H1 (cell line): Measurements from ENCODE around the gene GARS1. TPM values are rescaled to one million over a fixed set of nuclear protein-coding genes. Genes with fewer than 3 reads are reported as not detected.

Experiments used
- CTCF ChIA-PET: fragments of 300-600 bp; sonication (Branson Sonifier 250); formaldehyde crosslinking; loops from one replicate; lab custom pipeline; 2021; ENCODE audit not compliant: partially characterized antibody; lab: Charles Lee
- POLR2A ChIA-PET: fragments of 300-600 bp; sonication (Branson Sonifier 250); formaldehyde crosslinking; loops from one replicate; lab custom pipeline; 2021; ENCODE audit warnings: inconsistent platforms; ENCODE audit not compliant: partially characterized antibody; lab: Charles Lee
- DNase-seq, 2 experiments: peaks; one replicate each; pipeline versions ENCODE4 v3.0.0 to v3.0.0-alpha.2; 2010 to 2022; ENCODE audit warnings: low spot score in 2 of 2, low read depth in 1 of 2, mixed read lengths in 1 of 2
- FAIRE-seq: peaks from 2 replicates; lab custom pipeline; 2011; peaks lifted over from hg19 to GRCh38; lab: Jason Lieb, UNC
- H2AFZ ChIP-seq: 2 replicates; pipeline ENCODE4 v1.8.1; 2012; ENCODE audit warnings: low read length, inconsistent platforms
- H2AK5ac ChIP-seq: 2 replicates; pipeline ENCODE4 v1.6.1; 2013; ENCODE audit warnings: low read depth, low read length
- H2BK120ac ChIP-seq: replicated peaks from 2 replicates; pipeline ENCODE3; 2013; ENCODE audit warnings: low read depth, low read length, inconsistent platforms
- H2BK12ac ChIP-seq: 2 replicates; pipeline ENCODE4 v1.6.1; 2013; ENCODE audit warnings: low read depth, low read length
- H2BK15ac ChIP-seq: 2 replicates; pipeline ENCODE4 v1.6.1; 2013; ENCODE audit warnings: low read length
- H2BK20ac ChIP-seq: 2 replicates; pipeline ENCODE4 v1.6.1; 2013; ENCODE audit warnings: low read length
- H2BK5ac ChIP-seq: 2 replicates; pipeline ENCODE4 v1.6.1; 2013; ENCODE audit warnings: low read depth, low read length
- H3K14ac ChIP-seq: 2 replicates; pipeline ENCODE4 v1.6.1; 2013; ENCODE audit warnings: inconsistent platforms; ENCODE audit not compliant: insufficient read length
- H3K18ac ChIP-seq: 2 replicates; pipeline ENCODE4 v1.6.1; 2013; ENCODE audit warnings: low read length; ENCODE audit errors: extremely low read depth
- H3K23ac ChIP-seq: 2 replicates; pipeline ENCODE4 v1.6.1; 2013; ENCODE audit warnings: inconsistent platforms; ENCODE audit not compliant: insufficient read length
- H3K23me2 ChIP-seq: 2 replicates; pipeline ENCODE4 v1.6.1; 2013; ENCODE audit warnings: low read depth, low read length
- H3K27ac ChIP-seq: 2 replicates; pipeline ENCODE4 v1.6.1; 2011; ENCODE audit warnings: low read depth, low read length, inconsistent platforms
- H3K27me3 ChIP-seq, 4 experiments: replicated peaks in 1 of 4; 1 replicate in 1 of 4; 2 replicates in 3 of 4; pipeline versions ENCODE4 v1.6.1 to v1.8.1; 2011 to 2013; ENCODE audit warnings: low read length in 3 of 4, mild to moderate bottlenecking in 3 of 4, inconsistent platforms in 2 of 4, mixed read lengths in 2 of 4, moderate library complexity in 1 of 4; ENCODE audit not compliant: control insufficient read depth in 3 of 4, insufficient read depth in 3 of 4; ENCODE audit errors: extremely low read depth in 1 of 4
- H3K36me3 ChIP-seq, 4 experiments: 2 replicates each; pipeline versions ENCODE4 v1.6.1 to v1.8.1; 2011 to 2013; ENCODE audit warnings: mild to moderate bottlenecking in 4 of 4, low read length in 3 of 4, moderate library complexity in 2 of 4, control low read depth in 1 of 4, inconsistent platforms in 1 of 4; ENCODE audit not compliant: insufficient read depth in 4 of 4, control insufficient read depth in 2 of 4
- H3K4ac ChIP-seq: replicated peaks from 2 replicates; pipeline ENCODE3; 2013; ENCODE audit warnings: low read length, low read depth, mixed read lengths, inconsistent platforms; ENCODE audit not compliant: insufficient read length
- H3K4me1 ChIP-seq, 4 experiments: replicated peaks in 1 of 4; 1 replicate in 1 of 4; 2 replicates in 3 of 4; pipeline versions ENCODE4 v1.6.1 to v1.8.1; 2011 to 2013; ENCODE audit warnings: low read length in 3 of 4, inconsistent platforms in 2 of 4, mixed read lengths in 1 of 4; ENCODE audit not compliant: insufficient read depth in 4 of 4, control insufficient read depth in 3 of 4
- H3K4me2 ChIP-seq, 2 experiments: 2 replicates each; pipeline versions ENCODE4 v1.6.1 to v1.8.1; 2011 to 2013; ENCODE audit warnings: low read depth in 2 of 2, low read length in 2 of 2, control low read depth in 1 of 2, inconsistent platforms in 1 of 2, mild to moderate bottlenecking in 1 of 2; ENCODE audit not compliant: insufficient read depth in 1 of 2
- H3K4me3 ChIP-seq, 4 experiments: fragments of 200-600, 300-600 bp in 1 of 4; sonication (generic), shearing (Covaris generic), sonication (Bioruptor Twin) in 1 of 4; 2 replicates each; pipeline versions ENCODE4 v1.5.1 to v1.8.1; 2011 to 2016; ENCODE audit warnings: low read length in 4 of 4, low read depth in 3 of 4, control low read depth in 2 of 4, inconsistent platforms in 2 of 4, mild to moderate bottlenecking in 2 of 4, mixed read lengths in 1 of 4, moderate library complexity in 1 of 4; ENCODE audit not compliant: insufficient read depth in 2 of 4; ENCODE audit errors: extremely low read depth in 1 of 4
- H3K56ac ChIP-seq: replicated peaks from 2 replicates; pipeline ENCODE3; 2013; ENCODE audit warnings: low read depth, mild to moderate bottlenecking, mixed read lengths, low read length, inconsistent platforms; ENCODE audit not compliant: insufficient read length
- H3K79me1 ChIP-seq: 2 replicates; pipeline ENCODE4 v1.6.1; 2013; ENCODE audit warnings: low read depth, low read length, control low read depth
- H3K79me2 ChIP-seq, 2 experiments: 2 replicates each; pipeline versions ENCODE4 v1.6.1 to v1.8.1; 2012 to 2013; ENCODE audit warnings: low read length in 2 of 2, mild to moderate bottlenecking in 2 of 2, inconsistent platforms in 1 of 2; ENCODE audit not compliant: insufficient read depth in 2 of 2, control insufficient read depth in 1 of 2
- H3K9ac ChIP-seq, 4 experiments: replicated peaks in 1 of 4; 1 replicate in 1 of 4; 2 replicates in 3 of 4; pipeline versions ENCODE4 v1.6.1 to v1.8.1; 2011 to 2013; ENCODE audit warnings: low read depth in 3 of 4, low read length in 3 of 4, control low read depth in 2 of 4, mild to moderate bottlenecking in 2 of 4, moderate library complexity in 2 of 4, inconsistent platforms in 1 of 4; ENCODE audit errors: extremely low read depth in 1 of 4
- H3K9me3 ChIP-seq, 2 experiments: 2 replicates each; pipeline versions ENCODE4 v1.6.1 to v1.8.1; 2012 to 2013; ENCODE audit warnings: mild to moderate bottlenecking in 2 of 2, moderate library complexity in 2 of 2, control low read depth in 1 of 2, inconsistent platforms in 1 of 2, low read depth in 1 of 2, low read length in 1 of 2, mixed read lengths in 1 of 2; ENCODE audit not compliant: insufficient read depth in 2 of 2
- H4K20me1 ChIP-seq, 2 experiments: replicated peaks in 1 of 2; 2 replicates each; pipeline versions ENCODE3 to v1.8.1; 2011 to 2013; ENCODE audit warnings: inconsistent platforms in 2 of 2, low read length in 2 of 2, mild to moderate bottlenecking in 1 of 2; ENCODE audit not compliant: insufficient read depth in 2 of 2, control insufficient read depth in 1 of 2
- H4K5ac ChIP-seq: 2 replicates; pipeline ENCODE4 v1.6.1; 2013; ENCODE audit warnings: low read length, low read depth, mixed read lengths, inconsistent platforms; ENCODE audit not compliant: insufficient read length
- H4K8ac ChIP-seq: 2 replicates; pipeline ENCODE4 v1.8.0; 2013; ENCODE audit warnings: mild to moderate bottlenecking, moderate library complexity, low read length, inconsistent platforms; ENCODE audit not compliant: insufficient read depth; ENCODE audit errors: extremely low read depth
- H4K91ac ChIP-seq: replicated peaks from 2 replicates; pipeline ENCODE3; 2013; ENCODE audit warnings: low read length, mixed read lengths, inconsistent platforms; ENCODE audit not compliant: insufficient read length
- FOSL1 ChIP-seq: IDR thresholded peaks from 2 replicates; pipeline ENCODE4 v1.6.1; 2011; ENCODE audit warnings: mild to moderate bottlenecking, low read depth, low read length, moderate library complexity; ENCODE audit not compliant: insufficient read depth
- JUND ChIP-seq: IDR thresholded peaks from 2 replicates; pipeline ENCODE4 v1.6.1; 2011; ENCODE audit warnings: mild to moderate bottlenecking, improper control_type of control experiment, low read length
- KDM5A ChIP-seq: fragments of 200-600 bp; IDR thresholded peaks from 2 replicates; pipeline ENCODE4 v1.7.1; 2012; ENCODE audit warnings: mild to moderate bottlenecking, low read length, inconsistent platforms, mixed read lengths
- RNF2 ChIP-seq: fragments of 200-900, 300-1000 bp; sonication (generic); IDR thresholded peaks from 2 replicates; pipeline ENCODE4 v1.7.1; 2016; ENCODE audit warnings: borderline replicate concordance, low read depth, mild to moderate bottlenecking, antibody characterized with exemption, low read length; ENCODE audit not compliant: poor library complexity, severe bottlenecking; ENCODE audit errors: missing control alignments
- SAP30 ChIP-seq: fragments of 300-600 bp; sonication (generic); IDR thresholded peaks from 2 replicates; pipeline ENCODE4 v1.7.1; 2012; ENCODE audit warnings: low read length, moderate library complexity, mild to moderate bottlenecking, inconsistent platforms; ENCODE audit not compliant: insufficient read depth, insufficient replicate concordance
- SP1 ChIP-seq: IDR thresholded peaks from 2 replicates; pipeline ENCODE4 v1.6.1; 2011; ENCODE audit warnings: low read depth, low read length
- WGBS, 2 experiments: shearing (Covaris generic) in 1 of 2; methylation state at CpG; one replicate each; pipeline versions ENCODE4 v1.1.6 to v1.1.7; 2013 to 2015; ENCODE audit warnings: low lambda C conversion rate in 2 of 2, mixed read lengths in 2 of 2, inconsistent platforms in 1 of 2, low coverage in 1 of 2, missing lambda C conversion rate in 1 of 2; ENCODE audit not compliant: insufficient replicate concordance in 2 of 2, insufficient coverage in 1 of 2, insufficient read length in 1 of 2; ENCODE audit errors: extremely low coverage in 1 of 2, missing lambda C conversion rate in 1 of 2; 5-methylcytosine and 5-hydroxymethylcytosine counted together
- polyA plus RNA-seq, 7 experiments: library from polyadenylated mRNA; depleted of rRNA in 3 of 7; stranded (reverse) in 5 of 7; unstranded in 2 of 7; fragments of >200 nt in 5 of 7; fragments of 200-250 nt in 2 of 7; gene quantifications; 1 replicate in 5 of 7; 2 replicates in 1 of 7; 4 replicates in 1 of 7; pipeline versions ENCODE4 v1.2.1 to v1.2.3, GENCODE V29; 2011 to 2013; ENCODE audit warnings: missing spikeins in 2 of 7, mixed read lengths in 2 of 7
- total RNA-seq: library from RNA; stranded (reverse); fragmentation: NEBNext Ultra II Directional; extraction: Animal tissue kit (Norgen Biotek cat#: 25700); gene quantifications from 2 replicates; pipeline ENCODE4 v1.2.1, GENCODE V29; 2021

GARS1 gene
- total and polyA plus RNA-seq, 2 of the 8 experiments (the other 6 are each of a cell fraction or from before 2014, with no cell fraction given) = 270 to 476 TPM

DNA sequence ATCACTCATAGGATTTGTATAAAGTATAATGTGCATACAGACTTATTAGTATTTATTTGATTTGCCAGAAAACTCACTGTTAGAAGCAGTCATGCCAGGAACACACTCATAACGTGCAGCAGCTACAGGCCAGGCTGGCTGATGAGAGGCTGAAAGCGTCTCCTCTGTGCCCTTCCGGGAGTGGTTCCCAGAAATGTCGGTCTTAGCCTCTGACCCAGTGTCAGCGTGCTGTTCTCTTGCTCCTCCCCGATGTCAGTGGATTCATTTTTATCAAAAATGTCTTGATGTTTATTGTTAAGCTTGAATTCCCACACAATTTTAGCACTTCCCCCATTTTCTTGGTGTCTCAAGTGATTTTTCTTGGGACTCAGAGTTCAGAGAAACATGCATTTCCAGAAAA, 33.3 kb upstream of the GARS1 start:
- 93% methylated on average over 6 of the region's 6 CpGs; no CpG with 5 or more reads in 1 of the 2 experiments for WGBS, 2 experiments
- Histone ChIP-seq H4K8ac (peak overlapping the region; percentile 47; the same call in 1 of the 2 replicates), H3K9me3 (no peaks in the 10 kb centered on the region), H2AFZ (no peak overlapping the region), H3K23ac (no peak overlapping the region), H3K56ac (no peak overlapping the region), H3K14ac (no peak overlapping the region), H4K20me1 (no peaks in the 10 kb centered on the region), H3K23me2 (no peaks in the 10 kb centered on the region), H2BK5ac (no peak overlapping the region), H3K79me2 (no peaks in the 10 kb centered on the region), H3K27ac (no peak overlapping the region), H2BK120ac (no peak overlapping the region), H3K4me1 (peaks cover 0 to 4% (median 2%) of the 10 kb centered on the region in 4 experiments; a peak in 4 of 7 replicates), H4K5ac (no peak overlapping the region), H3K79me1 (no peaks in the 10 kb centered on the region), H3K4me3 (no peak overlapping the region), H2AK5ac (no peak overlapping the region), H3K4ac (no peak overlapping the region), H3K27me3 (no peaks in the 10 kb centered on the region), H3K9ac (no peak overlapping the region), H2BK12ac (no peak overlapping the region), H2BK15ac (no peak overlapping the region), H4K91ac (no peak overlapping the region), H3K18ac (no peak overlapping the region), H3K36me3 (no peaks in the 10 kb centered on the region), H2BK20ac (no peak overlapping the region), H3K4me2 (no peak overlapping the region)
- TF ChIP-seq RNF2 = no peak
- TF ChIP-seq SAP30 = no peak
- TF ChIP-seq JUND = no peak
- no peak for TF ChIP-seq FOSL1
- TF ChIP-seq SP1 = no peak
- TF ChIP-seq KDM5A = no peak
- FAIRE-seq = no peak
- ChIA-PET CTCF (interaction anchor here (1.0 to 11.1 kb wide), 5 partner anchors 10 to 284 kb away, joined by 4 to 214 read pairs (median 63); no protein-coding TSS in a partner anchor), POLR2A (interaction anchor here (0.6 kb wide), 1 partner anchor 277 kb away, joined by 3 read pairs; no protein-coding TSS in a partner anchor)
- DNase-seq = no peak
